B cell (primary cell): Measurements from ENCODE around the gene KCNH5. TPM values are rescaled to one million over a fixed set of nuclear protein-coding genes. Genes with fewer than 3 reads are reported as not detected.

Experiments
- ATAC-seq: fragments of 200-7000 bp; cut with Tn5 transposase; one replicate; pipeline ENCODE4 v1.10.0; 2021; ENCODE audit warnings: low read depth, mild to moderate bottlenecking, moderate number of reproducible peaks, moderate library complexity
- CTCF ChIA-PET: fragments of 350-600 bp; sonication (Branson Sonifier 250); formaldehyde crosslinking; loops from one replicate; lab custom pipeline; 2021; ENCODE audit warnings: antibody characterized with exemption, inconsistent platforms; lab: Charles Lee
- POLR2A ChIA-PET: fragments of 350-600 bp; sonication (Branson Sonifier 250); formaldehyde crosslinking; loops from one replicate; lab custom pipeline; 2021; ENCODE audit warnings: antibody characterized with exemption; lab: Charles Lee
- DNase-seq: peaks from one replicate; pipeline ENCODE4 v3.0.0; 2013
- H2AFZ ChIP-seq: 2 replicates; pipeline ENCODE4 v1.6.1; 2012; ENCODE audit warnings: mild to moderate bottlenecking, low read depth, low read length; ENCODE audit not compliant: insufficient read depth, poor library complexity, severe bottlenecking
- H3K27ac ChIP-seq, 2 donors: 1 replicate in 1 of 2; 2 replicates in 1 of 2; pipeline ENCODE4 v1.5.1; 2012 to 2013; ENCODE audit warnings: low read length in 2 of 2, mild to moderate bottlenecking in 2 of 2, moderate library complexity in 1 of 2
- H3K27me3 ChIP-seq, 4 experiments: fragments of 200-600 bp in 1 of 4; sonication (generic) in 1 of 4; replicated peaks in 1 of 4; 1 replicate in 2 of 4; 2 replicates in 2 of 4; pipeline versions ENCODE4 v1.6.1 to v1.7.0; 2013 to 2016; ENCODE audit warnings: low read length in 3 of 4, mild to moderate bottlenecking in 2 of 4, mixed read lengths in 1 of 4, moderate library complexity in 1 of 4; ENCODE audit not compliant: insufficient read depth in 4 of 4, control insufficient read depth in 3 of 4; ENCODE audit errors: control extremely low read depth in 1 of 4
- H3K36me3 ChIP-seq, 2 experiments: replicated peaks in 1 of 2; 1 replicate in 1 of 2; 2 replicates in 1 of 2; pipeline versions ENCODE4 v1.6.1 to v1.7.1; 2013; ENCODE audit warnings: low read length in 1 of 2; ENCODE audit not compliant: insufficient read depth in 2 of 2, control insufficient read depth in 1 of 2; ENCODE audit errors: control extremely low read depth in 1 of 2, extremely low read depth in 1 of 2
- H3K4me1 ChIP-seq, 2 donors: fragments of 200-600 bp in 1 of 2; sonication (generic) in 1 of 2; 1 replicate in 1 of 2; 2 replicates in 1 of 2; pipeline versions ENCODE4 v1.5.1 to v1.6.1; 2013 to 2017; ENCODE audit warnings: low read length in 2 of 2; ENCODE audit not compliant: control insufficient read depth in 2 of 2, insufficient read depth in 2 of 2
- H3K4me2 ChIP-seq: replicated peaks from 2 replicates; pipeline ENCODE3; 2012; ENCODE audit warnings: mild to moderate bottlenecking, low read depth, low read length; ENCODE audit not compliant: poor library complexity, severe bottlenecking
- H3K4me3 ChIP-seq, 5 experiments: fragments of 200-600 bp in 1 of 5; sonication (generic) in 1 of 5; 1 replicate in 3 of 5; 2 replicates in 2 of 5; pipeline versions ENCODE4 v1.5.1 to v1.7.0; 2011 to 2016; ENCODE audit warnings: low read length in 4 of 5, mild to moderate bottlenecking in 4 of 5, low read depth in 2 of 5, control low read depth in 1 of 5, moderate library complexity in 1 of 5; ENCODE audit not compliant: insufficient read depth in 1 of 5; ENCODE audit errors: control extremely low read depth in 1 of 5, extremely low read depth in 1 of 5
- H3K79me2 ChIP-seq: fragments of 200-600 bp; sonication (generic); one replicate; pipeline ENCODE4 v1.6.0; 2016; ENCODE audit warnings: low read length; ENCODE audit not compliant: control insufficient read depth, insufficient read depth
- H3K9ac ChIP-seq: fragments of 200-600 bp; sonication (generic); 2 replicates; pipeline ENCODE4 v1.6.1; 2017; ENCODE audit warnings: mild to moderate bottlenecking, low read length, moderate library complexity
- H3K9me3 ChIP-seq, 3 donors: one replicate each; pipeline versions ENCODE4 v1.6.1 to v1.7.1; 2013; ENCODE audit warnings: low read length in 2 of 3; ENCODE audit not compliant: control insufficient read depth in 2 of 3, insufficient read depth in 1 of 3; ENCODE audit errors: control extremely low read depth in 1 of 3
- H4K20me1 ChIP-seq: 2 replicates; pipeline ENCODE4 v1.6.0; 2012; ENCODE audit warnings: mild to moderate bottlenecking, low read length; ENCODE audit not compliant: insufficient read depth, control insufficient read depth, poor library complexity, severe bottlenecking
- H3K27ac Mint-ChIP-seq: one replicate; pipeline ENCODE4 v1.8.0; 2021; ENCODE audit warnings: mixed read lengths
- H3K27me3 Mint-ChIP-seq: one replicate; pipeline ENCODE4 v1.8.0; 2021; ENCODE audit warnings: mixed read lengths
- H3K4me1 Mint-ChIP-seq: one replicate; pipeline ENCODE4 v1.8.0; 2021; ENCODE audit warnings: mixed read lengths
- H3K4me3 Mint-ChIP-seq: one replicate; pipeline ENCODE4 v1.8.0; 2021; ENCODE audit warnings: mixed read lengths
- H3K9me3 Mint-ChIP-seq: one replicate; pipeline ENCODE4 v1.8.0; 2022; ENCODE audit warnings: mixed read lengths; ENCODE audit not compliant: insufficient read depth
- EZH2 ChIP-seq: IDR thresholded peaks from 2 replicates; pipeline ENCODE4 v1.6.1; 2012; ENCODE audit warnings: borderline replicate concordance, low read depth, mild to moderate bottlenecking, moderate library complexity, low read length; ENCODE audit not compliant: insufficient read depth, poor library complexity, severe bottlenecking
- WGBS: methylation state at CpG from one replicate; pipeline ENCODE4 v1.1.5; 2013; ENCODE audit warnings: missing lambda C conversion rate; ENCODE audit not compliant: insufficient coverage; 5-methylcytosine and 5-hydroxymethylcytosine counted together
- intact Hi-C: fragments of 100-400 bp; cut with micrococcal nuclease; formaldehyde crosslinking; loops from one replicate; pipeline ENCODE4 v1.10.0; 2022
- polyA plus RNA-seq: library from polyadenylated mRNA; depleted of rRNA; stranded (reverse); fragments of >200 nt; gene quantifications from 2 replicates; pipeline ENCODE4 v1.2.3, GENCODE V29; 2012
- total RNA-seq, 2 donors: library from RNA; stranded (reverse); fragments of 120-200 nt in 1 of 2; gene quantifications; 1 replicate in 1 of 2; 2 replicates in 1 of 2; pipeline versions ENCODE4 v1.2.3 to v1.2.4, GENCODE V29; 2013 to 2022
- TF ChIP-seq, protein P1 (sequence below): fragments of 200-600 bp; IDR thresholded peaks from one replicate; pipeline ENCODE4 v1.8.0; 2022; ENCODE audit warnings: antibody characterized with exemption, mild to moderate bottlenecking

KCNH5 gene
- total and polyA plus RNA-seq, 2 donors (not counting 1 experiment from before 2014, with no cell fraction given), result not detected

DNA sequence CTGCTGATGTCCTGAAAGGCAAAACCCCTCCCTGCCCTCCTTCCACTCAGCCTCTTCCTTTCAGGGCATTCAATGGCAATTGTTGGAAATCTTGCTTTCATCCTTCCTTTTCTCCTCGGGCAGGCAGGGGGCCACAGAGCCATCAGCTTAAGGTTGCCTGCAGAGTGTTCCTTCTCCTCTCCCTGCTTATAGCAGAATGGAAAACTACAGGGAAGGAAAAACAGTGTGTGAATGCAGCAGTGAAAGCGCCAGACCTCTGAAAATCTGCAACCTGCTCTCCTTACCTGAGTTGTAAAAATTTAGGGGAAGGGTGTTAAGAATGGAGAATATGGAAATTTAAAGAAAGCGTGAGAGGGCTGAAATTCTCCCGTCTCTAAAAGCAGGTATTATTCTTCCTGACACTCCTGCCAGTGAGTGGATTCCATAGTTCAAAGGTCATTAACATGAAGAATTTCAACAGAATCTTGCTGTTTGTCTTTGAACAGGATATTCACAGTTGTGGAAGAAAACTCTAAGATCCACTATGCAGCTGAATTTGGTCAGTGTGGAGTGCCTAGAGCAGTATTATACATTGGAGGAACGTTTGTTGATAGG is 348.8 kb downstream of the KCNH5 start:
- Histone ChIP-seq H3K4me1 (no peaks in the 10 kb centered on the region), H3K4me2 (no peak overlapping the region), H3K27me3 (no peaks in the 10 kb centered on the region), H3K79me2 (no peaks in the 10 kb centered on the region), H4K20me1 (no peaks in the 10 kb centered on the region), H3K9me3 (no peaks in the 10 kb centered on the region), H3K36me3 (no peaks in the 10 kb centered on the region), H3K4me3 (no peak overlapping the region), H3K9ac (no peak overlapping the region), H2AFZ (no peak overlapping the region), H3K27ac (no peak overlapping the region)
- intact Hi-C loops, result no loop called here
- Mint-ChIP-seq H3K27me3 (no peaks in the 10 kb centered on the region), H3K4me1 (no peaks in the 10 kb centered on the region), H3K4me3 (no peak overlapping the region), H3K9me3 (peaks cover 2% of the 10 kb centered on the region), H3K27ac (no peak overlapping the region)
- no peak for TF ChIP-seq EZH2
- TF ChIP-seq, protein P1, sequence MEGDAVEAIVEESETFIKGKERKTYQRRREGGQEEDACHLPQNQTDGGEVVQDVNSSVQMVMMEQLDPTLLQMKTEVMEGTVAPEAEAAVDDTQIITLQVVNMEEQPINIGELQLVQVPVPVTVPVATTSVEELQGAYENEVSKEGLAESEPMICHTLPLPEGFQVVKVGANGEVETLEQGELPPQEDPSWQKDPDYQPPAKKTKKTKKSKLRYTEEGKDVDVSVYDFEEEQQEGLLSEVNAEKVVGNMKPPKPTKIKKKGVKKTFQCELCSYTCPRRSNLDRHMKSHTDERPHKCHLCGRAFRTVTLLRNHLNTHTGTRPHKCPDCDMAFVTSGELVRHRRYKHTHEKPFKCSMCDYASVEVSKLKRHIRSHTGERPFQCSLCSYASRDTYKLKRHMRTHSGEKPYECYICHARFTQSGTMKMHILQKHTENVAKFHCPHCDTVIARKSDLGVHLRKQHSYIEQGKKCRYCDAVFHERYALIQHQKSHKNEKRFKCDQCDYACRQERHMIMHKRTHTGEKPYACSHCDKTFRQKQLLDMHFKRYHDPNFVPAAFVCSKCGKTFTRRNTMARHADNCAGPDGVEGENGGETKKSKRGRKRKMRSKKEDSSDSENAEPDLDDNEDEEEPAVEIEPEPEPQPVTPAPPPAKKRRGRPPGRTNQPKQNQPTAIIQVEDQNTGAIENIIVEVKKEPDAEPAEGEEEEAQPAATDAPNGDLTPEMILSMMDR, result no peak
- ATAC-seq (no peak), DNase-seq (no peak)
- no CpG with 5 or more reads among the region's 5 CpGs for WGBS
- ChIA-PET CTCF (no interaction called here), POLR2A (no interaction called here)

DNA sequence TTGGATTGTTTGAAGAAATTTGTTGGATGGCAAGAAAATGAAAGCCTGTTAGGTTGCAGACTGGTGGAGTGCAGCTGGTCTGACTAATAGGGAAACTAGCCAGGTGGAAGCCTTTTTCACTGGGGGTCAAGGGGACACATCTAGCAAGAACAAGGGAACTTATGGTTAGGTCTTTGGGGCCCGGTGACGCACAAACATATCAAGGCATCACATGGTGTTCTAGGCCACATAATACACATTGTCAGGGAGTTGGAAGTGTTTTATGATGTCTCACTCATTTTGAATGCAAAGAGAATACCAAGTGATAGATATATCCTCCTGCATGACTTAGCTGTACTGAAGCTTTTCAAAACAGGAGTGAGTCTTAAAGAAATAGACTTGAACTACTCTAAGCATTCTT is 351.2 kb downstream of the KCNH5 start:
- no peak for DNase-seq
- no peaks in the 10 kb centered on the region for H3K9me3 ChIP-seq
- H3K79me2 ChIP-seq, result no peaks in the 10 kb centered on the region
- POLR2A ChIA-PET, result no interaction called here
- intact Hi-C loops, result no loop called here
- ATAC-seq, result no peak
- no peak overlapping the region for H3K9ac ChIP-seq
- no peak overlapping the region for H3K27ac Mint-ChIP-seq
- H3K4me3 Mint-ChIP-seq, result no peak overlapping the region
- H3K4me1 ChIP-seq, result no peaks in the 10 kb centered on the region
- H3K27ac ChIP-seq, result no peak overlapping the region
- H3K4me2 ChIP-seq, result no peak overlapping the region
- no peaks in the 10 kb centered on the region for H3K36me3 ChIP-seq
- no peak for TF ChIP-seq EZH2
- TF ChIP-seq, protein P1, result no peak
- WGBS, result no CpG with 5 or more reads among the region's 2 CpGs
- no peaks in the 10 kb centered on the region for H3K27me3 Mint-ChIP-seq
- H3K4me1 Mint-ChIP-seq, result no peaks in the 10 kb centered on the region
- H3K9me3 Mint-ChIP-seq, result peaks cover 2% of the 10 kb centered on the region
- H2AFZ ChIP-seq, result no peak overlapping the region
- no peaks in the 10 kb centered on the region for H4K20me1 ChIP-seq
- CTCF ChIA-PET, result no interaction called here
- no peak overlapping the region for H3K4me3 ChIP-seq
- no peaks in the 10 kb centered on the region for H3K27me3 ChIP-seq
